Thoracic aorta (tissue), 2 donors: Measurements from ENCODE around the gene DISC1. TPM values are rescaled to one million over a fixed set of nuclear protein-coding genes. Genes with fewer than 3 reads are reported as not detected.

Experiments
- ATAC-seq: fragments of 150-250 bp; one replicate; pipeline ENCODE4 v1.8.0; 2017; ENCODE audit warnings: low read depth; ENCODE audit not compliant: insufficient number of reproducible peaks, low FRiP score
- DNase-seq: peaks from one replicate; pipeline ENCODE4 v3.0.0-alpha.2; 2020; ENCODE audit warnings: low spot score
- H3K27ac ChIP-seq, 2 donors: fragments of 200-600 bp; sonication (generic); 1 replicate in 1 of 2; 2 replicates in 1 of 2; pipeline ENCODE4 v1.5.1; 2016; ENCODE audit warnings: mild to moderate bottlenecking in 2 of 2, moderate library complexity in 2 of 2
- H3K27me3 ChIP-seq: fragments of 200-600 bp; sonication (generic); replicated peaks from 2 replicates; pipeline ENCODE4 v1.6.0; 2016; ENCODE audit warnings: mild to moderate bottlenecking; ENCODE audit not compliant: insufficient read depth
- H3K36me3 ChIP-seq: fragments of 200-600 bp; sonication (generic); one replicate; pipeline ENCODE4 v1.5.1; 2016
- H3K4me1 ChIP-seq, 2 donors: fragments of 200-600 bp; sonication (generic); 1 replicate in 1 of 2; 2 replicates in 1 of 2; pipeline versions ENCODE4 v1.5.1 to v1.6.0; 2016; ENCODE audit warnings: low read depth in 2 of 2, mild to moderate bottlenecking in 1 of 2; ENCODE audit not compliant: control insufficient read depth in 1 of 2
- H3K4me3 ChIP-seq: fragments of 200-600 bp; sonication (generic); 2 replicates; pipeline ENCODE4 v1.5.1; 2016; ENCODE audit warnings: mild to moderate bottlenecking
- H3K9me3 ChIP-seq: fragments of 200-600 bp; sonication (generic); 2 replicates; pipeline ENCODE4 v1.5.1; 2016
- CTCF ChIP-seq: fragments of 200-600 bp; sonication (generic); IDR thresholded peaks from one replicate; pipeline ENCODE4 v1.5.1; 2019; ENCODE audit warnings: antibody characterized with exemption
- total RNA-seq, 2 donors: library from RNA; depleted of rRNA; stranded (reverse); fragments of >200 nt; gene quantifications; one replicate each; pipeline versions ENCODE4 v1.1.0 to v1.2.3, GENCODE V29; 2016

DISC1 gene
- total RNA-seq, 2 donors from 2014 or later, result 13.1 to 26.9 TPM

DNA sequence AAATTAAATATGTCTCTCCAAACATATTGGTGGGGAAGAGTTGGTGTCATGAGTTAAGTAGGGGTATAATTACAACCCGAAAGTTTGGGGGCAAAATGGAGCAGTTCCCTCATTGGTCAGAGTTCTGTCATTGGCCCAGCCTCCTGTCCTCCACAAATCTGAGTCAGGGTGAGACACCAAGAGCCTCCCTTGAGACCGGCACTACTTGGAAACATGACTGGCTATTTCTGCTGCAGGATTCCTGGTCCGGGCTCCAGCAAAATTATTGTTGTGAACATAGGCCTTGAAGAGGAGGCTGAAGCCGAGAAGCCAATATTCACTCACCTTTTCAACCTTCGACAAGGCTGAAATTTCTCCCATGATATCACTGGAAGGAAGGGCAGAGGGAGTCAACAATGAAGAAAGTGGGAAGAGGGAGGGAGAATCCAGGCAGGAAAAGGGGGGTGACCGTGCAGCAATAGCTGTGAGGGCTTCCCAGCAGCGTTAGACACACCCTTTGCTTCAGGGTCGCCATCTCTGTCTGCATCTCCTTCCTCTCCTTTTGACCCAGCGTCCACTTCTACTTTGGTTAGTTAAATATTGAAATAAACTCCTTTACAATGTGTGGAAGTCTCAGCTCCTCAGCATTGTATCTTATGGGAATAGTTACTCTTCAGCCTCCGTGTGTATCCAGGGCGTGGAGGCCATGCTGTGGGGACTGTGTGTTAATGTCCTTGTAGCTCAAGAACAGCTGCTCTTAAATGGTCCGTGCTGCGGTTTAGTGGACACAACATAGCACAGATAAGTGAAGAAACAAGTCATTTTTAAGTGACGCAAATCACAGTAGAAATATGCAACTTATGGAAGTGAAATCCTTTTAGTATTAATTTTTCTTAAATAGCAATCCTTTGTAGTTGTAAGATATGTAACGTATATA lies 307.4 kb downstream of the DISC1 start:
- H3K27ac ChIP-seq, result no peak overlapping the region
- no peak for TF ChIP-seq CTCF
- H3K36me3 ChIP-seq, result no peaks in the 10 kb centered on the region
- no peaks in the 10 kb centered on the region for H3K27me3 ChIP-seq
- DNase-seq, result no peak
- no peak for ATAC-seq
- H3K4me1 ChIP-seq, result peaks cover 0 to 17% of the 10 kb centered on the region in 2 donors
- no peak overlapping the region for H3K4me3 ChIP-seq
- no peaks in the 10 kb centered on the region for H3K9me3 ChIP-seq

- no peak overlapping the region for H3K27ac ChIP-seq
- TF ChIP-seq CTCF, result no peak
- H3K27me3 ChIP-seq, result no peaks in the 10 kb centered on the region
- ATAC-seq, result no peak
- no peak for DNase-seq
- H3K4me1 ChIP-seq, result peaks cover 0 to 8% of the 10 kb centered on the region in 2 donors
- H3K9me3 ChIP-seq, result no peaks in the 10 kb centered on the region
- no peaks in the 10 kb centered on the region for H3K36me3 ChIP-seq
- no peak overlapping the region for H3K4me3 ChIP-seq
These were observed 308.2 kb downstream of the DISC1 start for GRCh38 chr1:231934797-231935196.

GRCh38 chr1:231935856-231936255 lies 309.3 kb downstream of the DISC1 start:
- Histone ChIP-seq H3K4me3 (no peak overlapping the region), H3K27ac (no peak overlapping the region), H3K9me3 (no peaks in the 10 kb centered on the region), H3K4me1 (no peaks in the 10 kb centered on the region), H3K27me3 (no peaks in the 10 kb centered on the region), H3K36me3 (no peaks in the 10 kb centered on the region)
- TF ChIP-seq CTCF, result no peak
- DNase-seq (no peak), ATAC-seq (no peak)

DNA sequence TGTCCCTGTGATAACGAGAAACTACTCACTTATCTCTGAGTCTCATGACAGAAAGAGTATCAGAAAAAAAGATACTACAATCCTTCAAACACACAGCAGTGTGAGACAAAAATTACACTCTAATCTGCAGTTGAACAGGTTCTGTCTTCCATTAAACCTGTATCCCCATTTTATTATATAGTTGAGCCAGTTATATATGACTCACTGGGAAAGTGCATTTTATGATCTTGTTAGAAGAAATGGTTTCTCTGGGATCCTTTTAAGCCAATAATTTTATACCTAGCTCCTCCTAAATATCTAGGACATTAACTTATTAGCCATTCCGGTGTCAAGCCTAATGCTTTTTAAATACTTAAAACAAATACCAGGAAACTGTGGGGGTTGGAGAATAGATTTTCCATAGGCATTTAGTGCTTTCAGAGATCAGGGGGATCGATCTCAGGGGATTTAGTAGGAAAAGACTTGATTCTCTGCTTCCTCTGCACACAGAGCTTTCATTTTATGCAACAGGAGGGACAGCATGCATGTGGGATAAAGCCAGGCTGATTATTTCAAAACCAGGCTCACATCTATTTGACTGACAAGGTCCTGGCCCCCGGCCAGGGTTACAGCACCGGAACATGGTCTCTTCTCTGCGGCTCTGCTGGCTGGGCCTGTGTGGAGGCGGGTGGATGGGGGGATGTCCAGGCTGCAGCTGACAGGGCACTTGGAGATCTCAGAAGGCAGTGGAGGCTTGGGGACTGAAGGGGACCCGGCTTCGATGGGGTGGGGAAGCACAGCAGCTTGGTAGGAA lies 310.6 kb downstream of the DISC1 start:
- no peak overlapping the region for H3K4me3 ChIP-seq
- no peaks in the 10 kb centered on the region for H3K9me3 ChIP-seq
- TF ChIP-seq CTCF, result no peak
- H3K36me3 ChIP-seq, result no peaks in the 10 kb centered on the region
- ATAC-seq (no peak), DNase-seq (no peak)
- H3K27me3 ChIP-seq, result no peaks in the 10 kb centered on the region
- H3K27ac ChIP-seq, result no peak overlapping the region
- H3K4me1 ChIP-seq, result no peaks in the 10 kb centered on the region

DNA sequence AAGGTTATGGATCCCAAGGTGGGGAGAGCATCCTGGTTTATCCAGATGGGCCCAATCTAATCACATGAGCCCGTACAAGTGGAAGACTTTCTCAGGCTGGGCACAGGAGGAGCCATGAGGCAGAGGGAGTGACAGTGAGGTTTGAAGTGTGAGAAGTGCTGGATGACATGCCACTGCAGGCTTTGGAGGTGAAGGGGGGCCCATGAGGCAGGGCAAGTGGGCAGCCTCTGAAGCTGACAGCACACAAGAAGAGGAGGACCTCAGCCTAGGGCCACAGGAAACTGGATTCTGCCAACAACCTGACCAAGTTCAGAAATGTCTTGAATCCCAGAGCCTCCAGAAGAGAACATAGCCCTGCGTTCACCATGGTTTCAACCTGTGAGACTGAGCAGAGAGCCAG lies 311.6 kb downstream of the DISC1 start:
- Histone ChIP-seq H3K27me3 (no peaks in the 10 kb centered on the region), H3K4me1 (no peaks in the 10 kb centered on the region), H3K36me3 (no peaks in the 10 kb centered on the region), H3K4me3 (no peak overlapping the region), H3K27ac (no peak overlapping the region), H3K9me3 (no peaks in the 10 kb centered on the region)
- TF ChIP-seq CTCF, result no peak
- no peak for ATAC-seq
- no peak for DNase-seq
